B cell (primary cell): ENCODE data around the gene BMPER. TPM values are rescaled to one million over a fixed set of nuclear protein-coding genes. Genes with fewer than 3 reads are reported as not detected.

Experiments
- ATAC-seq: fragments of 200-7000 bp; cut with Tn5 transposase; one replicate; pipeline ENCODE4 v1.10.0; 2021; ENCODE audit warnings: low read depth, mild to moderate bottlenecking, moderate number of reproducible peaks, moderate library complexity
- CTCF ChIA-PET: fragments of 350-600 bp; sonication (Branson Sonifier 250); formaldehyde crosslinking; loops from one replicate; lab custom pipeline; 2021; ENCODE audit warnings: antibody characterized with exemption, inconsistent platforms; lab: Charles Lee
- POLR2A ChIA-PET: fragments of 350-600 bp; sonication (Branson Sonifier 250); formaldehyde crosslinking; loops from one replicate; lab custom pipeline; 2021; ENCODE audit warnings: antibody characterized with exemption; lab: Charles Lee
- DNase-seq: peaks from one replicate; pipeline ENCODE4 v3.0.0; 2013
- H2AFZ ChIP-seq: 2 replicates; pipeline ENCODE4 v1.6.1; 2012; ENCODE audit warnings: mild to moderate bottlenecking, low read depth, low read length; ENCODE audit not compliant: insufficient read depth, poor library complexity, severe bottlenecking
- H3K27ac ChIP-seq, 2 donors: 1 replicate in 1 of 2; 2 replicates in 1 of 2; pipeline ENCODE4 v1.5.1; 2012 to 2013; ENCODE audit warnings: low read length in 2 of 2, mild to moderate bottlenecking in 2 of 2, moderate library complexity in 1 of 2
- H3K27me3 ChIP-seq, 4 experiments: fragments of 200-600 bp in 1 of 4; sonication (generic) in 1 of 4; replicated peaks in 1 of 4; 1 replicate in 2 of 4; 2 replicates in 2 of 4; pipeline versions ENCODE4 v1.6.1 to v1.7.0; 2013 to 2016; ENCODE audit warnings: low read length in 3 of 4, mild to moderate bottlenecking in 2 of 4, mixed read lengths in 1 of 4, moderate library complexity in 1 of 4; ENCODE audit not compliant: insufficient read depth in 4 of 4, control insufficient read depth in 3 of 4; ENCODE audit errors: control extremely low read depth in 1 of 4
- H3K36me3 ChIP-seq, 2 experiments: replicated peaks in 1 of 2; 1 replicate in 1 of 2; 2 replicates in 1 of 2; pipeline versions ENCODE4 v1.6.1 to v1.7.1; 2013; ENCODE audit warnings: low read length in 1 of 2; ENCODE audit not compliant: insufficient read depth in 2 of 2, control insufficient read depth in 1 of 2; ENCODE audit errors: control extremely low read depth in 1 of 2, extremely low read depth in 1 of 2
- H3K4me1 ChIP-seq, 2 donors: fragments of 200-600 bp in 1 of 2; sonication (generic) in 1 of 2; 1 replicate in 1 of 2; 2 replicates in 1 of 2; pipeline versions ENCODE4 v1.5.1 to v1.6.1; 2013 to 2017; ENCODE audit warnings: low read length in 2 of 2; ENCODE audit not compliant: control insufficient read depth in 2 of 2, insufficient read depth in 2 of 2
- H3K4me2 ChIP-seq: replicated peaks from 2 replicates; pipeline ENCODE3; 2012; ENCODE audit warnings: mild to moderate bottlenecking, low read depth, low read length; ENCODE audit not compliant: poor library complexity, severe bottlenecking
- H3K4me3 ChIP-seq, 5 experiments: fragments of 200-600 bp in 1 of 5; sonication (generic) in 1 of 5; 1 replicate in 3 of 5; 2 replicates in 2 of 5; pipeline versions ENCODE4 v1.5.1 to v1.7.0; 2011 to 2016; ENCODE audit warnings: low read length in 4 of 5, mild to moderate bottlenecking in 4 of 5, low read depth in 2 of 5, control low read depth in 1 of 5, moderate library complexity in 1 of 5; ENCODE audit not compliant: insufficient read depth in 1 of 5; ENCODE audit errors: control extremely low read depth in 1 of 5, extremely low read depth in 1 of 5
- H3K79me2 ChIP-seq: fragments of 200-600 bp; sonication (generic); one replicate; pipeline ENCODE4 v1.6.0; 2016; ENCODE audit warnings: low read length; ENCODE audit not compliant: control insufficient read depth, insufficient read depth
- H3K9ac ChIP-seq: fragments of 200-600 bp; sonication (generic); 2 replicates; pipeline ENCODE4 v1.6.1; 2017; ENCODE audit warnings: mild to moderate bottlenecking, low read length, moderate library complexity
- H3K9me3 ChIP-seq, 3 donors: one replicate each; pipeline versions ENCODE4 v1.6.1 to v1.7.1; 2013; ENCODE audit warnings: low read length in 2 of 3; ENCODE audit not compliant: control insufficient read depth in 2 of 3, insufficient read depth in 1 of 3; ENCODE audit errors: control extremely low read depth in 1 of 3
- H4K20me1 ChIP-seq: 2 replicates; pipeline ENCODE4 v1.6.0; 2012; ENCODE audit warnings: mild to moderate bottlenecking, low read length; ENCODE audit not compliant: insufficient read depth, control insufficient read depth, poor library complexity, severe bottlenecking
- H3K27ac Mint-ChIP-seq: one replicate; pipeline ENCODE4 v1.8.0; 2021; ENCODE audit warnings: mixed read lengths
- H3K27me3 Mint-ChIP-seq: one replicate; pipeline ENCODE4 v1.8.0; 2021; ENCODE audit warnings: mixed read lengths
- H3K4me1 Mint-ChIP-seq: one replicate; pipeline ENCODE4 v1.8.0; 2021; ENCODE audit warnings: mixed read lengths
- H3K4me3 Mint-ChIP-seq: one replicate; pipeline ENCODE4 v1.8.0; 2021; ENCODE audit warnings: mixed read lengths
- H3K9me3 Mint-ChIP-seq: one replicate; pipeline ENCODE4 v1.8.0; 2022; ENCODE audit warnings: mixed read lengths; ENCODE audit not compliant: insufficient read depth
- CTCF ChIP-seq: fragments of 200-600 bp; IDR thresholded peaks from one replicate; pipeline ENCODE4 v1.8.0; 2022; ENCODE audit warnings: antibody characterized with exemption, mild to moderate bottlenecking
- EZH2 ChIP-seq: IDR thresholded peaks from 2 replicates; pipeline ENCODE4 v1.6.1; 2012; ENCODE audit warnings: borderline replicate concordance, low read depth, mild to moderate bottlenecking, moderate library complexity, low read length; ENCODE audit not compliant: insufficient read depth, poor library complexity, severe bottlenecking
- WGBS: methylation state at CpG from one replicate; pipeline ENCODE4 v1.1.5; 2013; ENCODE audit warnings: missing lambda C conversion rate; ENCODE audit not compliant: insufficient coverage; 5-methylcytosine and 5-hydroxymethylcytosine counted together
- intact Hi-C: fragments of 100-400 bp; cut with micrococcal nuclease; formaldehyde crosslinking; loops from one replicate; pipeline ENCODE4 v1.10.0; 2022
- polyA plus RNA-seq: library from polyadenylated mRNA; depleted of rRNA; stranded (reverse); fragments of >200 nt; gene quantifications from 2 replicates; pipeline ENCODE4 v1.2.3, GENCODE V29; 2012
- total RNA-seq, 2 donors: library from RNA; stranded (reverse); fragments of 120-200 nt in 1 of 2; gene quantifications; 1 replicate in 1 of 2; 2 replicates in 1 of 2; pipeline versions ENCODE4 v1.2.3 to v1.2.4, GENCODE V29; 2013 to 2022

BMPER gene
- total and polyA plus RNA-seq, 2 donors (not counting 1 experiment from before 2014, with no cell fraction given), result not detected

GRCh38 chr7:33923440-33924229 is 18.3 kb downstream of the BMPER start:
- ChIA-PET CTCF (interaction anchor here (2.0 kb wide), 1 partner anchor 10 kb away, joined by 7 read pairs; no protein-coding TSS in a partner anchor), POLR2A (no interaction called here)
- Histone ChIP-seq H3K4me1 (no peaks in the 10 kb centered on the region), H3K9ac (no peak overlapping the region), H3K36me3 (no peaks in the 10 kb centered on the region), H3K27ac (no peak overlapping the region), H2AFZ (no peak overlapping the region), H3K4me2 (no peak overlapping the region), H3K79me2 (no peaks in the 10 kb centered on the region), H4K20me1 (no peaks in the 10 kb centered on the region), H3K4me3 (no peak overlapping the region), H3K9me3 (no peaks in the 10 kb centered on the region), H3K27me3 (peaks cover 0 to 4% (median 0%) of the 10 kb centered on the region in 4 experiments)
- H3K9me3 Mint-ChIP-seq, result no peaks in the 10 kb centered on the region
- no peak overlapping the region for H3K4me3 Mint-ChIP-seq
- H3K27ac Mint-ChIP-seq, result no peak overlapping the region
- peaks cover 16% of the 10 kb centered on the region for H3K27me3 Mint-ChIP-seq
- intact Hi-C loops, result no loop called here
- WGBS, result 74% methylated on average over 4 of the region's 5 CpGs
- no peaks in the 10 kb centered on the region for H3K4me1 Mint-ChIP-seq
- TF ChIP-seq EZH2, result no peak
- no peak for TF ChIP-seq CTCF
- DNase-seq (no peak), ATAC-seq (no peak)

GRCh38 chr7:33926535-33926934 is 21.2 kb downstream of the BMPER start:
- Histone ChIP-seq H3K27me3 (peaks cover 0 to 5% (median 2%) of the 10 kb centered on the region in 4 experiments), H4K20me1 (no peaks in the 10 kb centered on the region), H3K36me3 (no peaks in the 10 kb centered on the region), H3K27ac (no peak overlapping the region), H3K4me2 (no peak overlapping the region), H3K9ac (no peak overlapping the region), H3K9me3 (no peaks in the 10 kb centered on the region), H3K4me3 (no peak overlapping the region), H3K4me1 (no peaks in the 10 kb centered on the region), H3K79me2 (no peaks in the 10 kb centered on the region), H2AFZ (no peak overlapping the region)
- ChIA-PET CTCF (interaction anchor here (1.2 kb wide), 1 partner anchor 10 kb away, joined by 3 read pairs; no protein-coding TSS in a partner anchor), POLR2A (no interaction called here)
- no peak overlapping the region for H3K4me3 Mint-ChIP-seq
- intact Hi-C loops, result no loop called here
- ATAC-seq, result no peak
- no peaks in the 10 kb centered on the region for H3K4me1 Mint-ChIP-seq
- no peak for TF ChIP-seq CTCF
- peaks cover 17% of the 10 kb centered on the region for H3K27me3 Mint-ChIP-seq
- H3K27ac Mint-ChIP-seq, result no peak overlapping the region
- WGBS, result 71% methylated on average over 2 of the region's 3 CpGs
- DNase-seq, result no peak
- H3K9me3 Mint-ChIP-seq, result no peaks in the 10 kb centered on the region
